ENCODE data around the gene DERL3.

The DERL3 gene

DNA sequence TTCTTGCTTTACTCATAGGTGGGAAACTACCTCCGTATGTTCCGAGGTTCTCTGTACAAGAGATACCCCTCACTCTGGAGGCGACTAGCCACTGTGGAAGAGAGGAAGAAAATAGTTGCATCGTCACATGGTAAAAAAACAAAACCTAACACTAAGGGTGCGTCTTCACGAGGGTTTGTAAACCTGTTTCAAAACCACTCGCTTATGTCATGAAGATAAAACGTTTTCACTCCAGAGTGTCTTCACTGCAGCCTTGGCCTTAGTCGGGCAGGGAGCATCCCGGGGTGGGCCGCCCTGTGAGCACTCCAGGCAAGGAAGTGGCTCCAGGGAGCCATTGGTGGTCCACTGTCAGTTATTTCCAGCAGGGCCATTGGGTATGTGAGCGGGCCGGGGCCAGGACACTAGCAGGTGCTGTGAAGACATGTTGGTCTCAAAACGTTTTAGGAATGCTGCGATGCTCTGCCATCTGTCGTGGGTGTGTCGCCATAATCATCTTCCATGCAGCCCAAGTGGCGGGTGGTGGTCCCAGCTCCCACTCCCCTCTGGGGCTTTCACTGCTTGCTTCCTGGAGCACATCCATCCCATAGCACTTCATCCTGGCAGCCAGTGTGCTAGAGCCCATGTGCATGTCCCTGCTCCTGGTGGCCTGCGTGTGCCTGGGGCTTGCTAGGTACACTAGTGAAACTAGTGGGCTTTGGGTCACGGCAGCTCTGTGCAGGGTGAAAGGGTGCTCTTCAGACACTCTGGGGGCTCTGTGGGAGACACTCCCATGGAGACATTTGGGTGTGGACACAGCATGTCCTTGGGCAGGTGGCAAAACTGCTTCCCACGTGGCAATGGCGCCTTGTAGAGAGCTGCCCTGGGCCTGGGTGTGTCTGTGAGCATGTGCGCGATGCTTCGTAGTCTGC, 46.8 kb downstream of the DERL3 start:
- Histone ChIP-seq H3K4me3 (ENCODE audit: control insufficient read depth in 1 of 7, extremely low read depth in 1 of 7, insufficient read depth in 4 of 7, low read depth in 2 of 7, low read length in 6 of 7) (no peak overlapping the region), H3K9me3 (ENCODE audit: control extremely low read depth in 1 of 5, control insufficient read depth in 4 of 5, insufficient read depth in 2 of 5, low read depth in 1 of 5, low read length in 4 of 5) (no peaks in the 10 kb centered on the region), H3K27ac (ENCODE audit: insufficient read depth in 1 of 2, low read depth in 1 of 2, low read length in 2 of 2, poor library complexity in 1 of 2, severe bottlenecking in 2 of 2) (no peak overlapping the region), H3K36me3 (ENCODE audit: control insufficient read depth in 4 of 4, insufficient read depth in 4 of 4, low read length in 3 of 4) (peaks cover 11 to 58% (median 44%) of the 10 kb centered on the region in 4 experiments), H3K27me3 (replicated peaks in 2 of 5; ENCODE audit: control insufficient read depth in 4 of 5, insufficient read depth in 5 of 5, low read length in 4 of 5) (no peaks in the 10 kb centered on the region), H3K4me1 (ENCODE audit: control extremely low read depth in 1 of 4, control insufficient read depth in 4 of 4, insufficient read depth in 4 of 4, low read length in 3 of 4) (peaks cover 8 to 13% (median 11%) of the 10 kb centered on the region in 4 experiments)
- CTCF ChIA-PET: no interaction called here
- 98% methylated on average over 25 of the region's 25 CpGs for WGBS (ENCODE audit: insufficient coverage)
- POLR2A ChIA-PET: no interaction called here
- no peak for DNase-seq

DNA sequence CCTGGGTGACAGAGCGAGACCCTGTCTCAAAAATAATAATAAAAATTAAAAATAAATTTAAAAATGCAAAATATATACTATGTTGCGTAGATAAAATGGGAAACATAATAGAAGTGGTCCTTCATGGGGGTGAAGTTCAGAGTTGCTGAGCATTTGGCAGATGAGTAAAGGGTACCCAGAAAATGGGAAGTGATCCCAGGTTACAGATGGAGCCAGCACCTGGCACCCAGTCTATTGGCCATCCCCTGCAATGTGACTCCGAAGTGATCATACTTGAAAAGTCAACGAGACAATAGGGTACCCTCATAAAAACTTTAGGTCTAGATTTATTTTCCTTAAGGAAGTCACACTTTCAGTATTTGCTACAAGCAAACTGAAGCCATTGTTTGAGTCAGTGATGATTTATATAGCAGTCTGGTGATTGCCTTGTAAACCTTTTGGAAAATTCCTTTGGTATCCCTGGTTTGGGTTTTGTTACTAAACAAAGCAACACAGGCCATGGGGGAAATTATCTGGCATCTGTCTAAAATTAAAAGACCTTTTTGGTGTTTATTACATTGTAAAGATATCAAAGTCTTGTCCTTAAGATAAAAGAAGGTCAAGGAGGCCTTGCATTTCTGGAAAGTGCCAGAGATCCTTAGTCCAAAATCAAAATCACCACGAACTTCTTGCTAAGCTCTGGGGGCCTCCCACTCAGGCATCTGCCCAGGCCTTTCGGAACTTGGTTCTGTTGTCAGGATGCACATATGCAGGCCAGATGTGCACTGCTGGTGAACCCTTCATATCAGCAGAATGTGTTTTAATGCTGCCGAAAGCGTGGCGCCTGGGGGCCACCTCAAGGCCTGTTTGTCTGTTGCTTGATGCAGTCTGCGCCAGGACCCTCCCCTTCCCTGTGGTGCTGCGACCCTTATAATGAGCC, 47.7 kb downstream of the DERL3 start:
- Histone ChIP-seq H3K4me3 (ENCODE audit: control insufficient read depth in 1 of 7, extremely low read depth in 1 of 7, insufficient read depth in 4 of 7, low read depth in 2 of 7, low read length in 6 of 7) (no peak overlapping the region), H3K27ac (ENCODE audit: insufficient read depth in 1 of 2, low read depth in 1 of 2, low read length in 2 of 2, poor library complexity in 1 of 2, severe bottlenecking in 2 of 2) (no peak overlapping the region), H3K9me3 (ENCODE audit: control extremely low read depth in 1 of 5, control insufficient read depth in 4 of 5, insufficient read depth in 2 of 5, low read depth in 1 of 5, low read length in 4 of 5) (no peaks in the 10 kb centered on the region), H3K36me3 (ENCODE audit: control insufficient read depth in 4 of 4, insufficient read depth in 4 of 4, low read length in 3 of 4) (peaks cover 5 to 53% (median 38%) of the 10 kb centered on the region in 4 experiments), H3K4me1 (ENCODE audit: control extremely low read depth in 1 of 4, control insufficient read depth in 4 of 4, insufficient read depth in 4 of 4, low read length in 3 of 4) (peaks cover 8 to 19% (median 17%) of the 10 kb centered on the region in 4 experiments), H3K27me3 (replicated peaks in 2 of 5; ENCODE audit: control insufficient read depth in 4 of 5, insufficient read depth in 5 of 5, low read length in 4 of 5) (no peaks in the 10 kb centered on the region)
- WGBS (ENCODE audit: insufficient coverage): 92% methylated on average over 8 of the region's 11 CpGs
- POLR2A ChIA-PET: no interaction called here
- CTCF ChIA-PET: no interaction called here
- DNase-seq: no peak

GRCh38 chr22:23789638-23790037, 49.2 kb downstream of the DERL3 start:
- no peak overlapping the region for H3K4me3 ChIP-seq (ENCODE audit: control insufficient read depth in 1 of 7, extremely low read depth in 1 of 7, insufficient read depth in 4 of 7, low read depth in 2 of 7, low read length in 6 of 7)
- no peak for DNase-seq
- H3K4me1 ChIP-seq (ENCODE audit: control extremely low read depth in 1 of 4, control insufficient read depth in 4 of 4, insufficient read depth in 4 of 4, low read length in 3 of 4): peaks cover 8 to 25% (median 20%) of the 10 kb centered on the region in 4 experiments
- H3K36me3 ChIP-seq (ENCODE audit: control insufficient read depth in 4 of 4, insufficient read depth in 4 of 4, low read length in 3 of 4): peaks cover 5 to 43% (median 28%) of the 10 kb centered on the region in 4 experiments
- no peaks in the 10 kb centered on the region for H3K9me3 ChIP-seq (ENCODE audit: control extremely low read depth in 1 of 5, control insufficient read depth in 4 of 5, insufficient read depth in 2 of 5, low read depth in 1 of 5, low read length in 4 of 5)
- no peak overlapping the region for H3K27ac ChIP-seq (ENCODE audit: insufficient read depth in 1 of 2, low read depth in 1 of 2, low read length in 2 of 2, poor library complexity in 1 of 2, severe bottlenecking in 2 of 2)
- WGBS (ENCODE audit: insufficient coverage): 92% methylated on average over 4 of the region's 4 CpGs
- ChIA-PET POLR2A (no interaction called here), CTCF (interaction anchor here (0.6 to 2.4 kb wide), 10 partner anchors 9 to 60 kb away, joined by 3 to 14 read pairs (median 3); partner anchors contain the start of gene CHCHD10)
- H3K27me3 ChIP-seq (replicated peaks in 2 of 5; ENCODE audit: control insufficient read depth in 4 of 5, insufficient read depth in 5 of 5, low read length in 4 of 5): no peaks in the 10 kb centered on the region

- 95% methylated on average over 4 of the region's 4 CpGs for WGBS (ENCODE audit: insufficient coverage)
- Histone ChIP-seq H3K27ac (ENCODE audit: insufficient read depth in 1 of 2, low read depth in 1 of 2, low read length in 2 of 2, poor library complexity in 1 of 2, severe bottlenecking in 2 of 2) (peak overlapping the region in 1 of 2 experiments; percentile 17), H3K9me3 (ENCODE audit: control extremely low read depth in 1 of 5, control insufficient read depth in 4 of 5, insufficient read depth in 2 of 5, low read depth in 1 of 5, low read length in 4 of 5) (no peaks in the 10 kb centered on the region), H3K4me1 (ENCODE audit: control extremely low read depth in 1 of 4, control insufficient read depth in 4 of 4, insufficient read depth in 4 of 4, low read length in 3 of 4) (peaks cover 8 to 30% (median 25%) of the 10 kb centered on the region in 4 experiments), H3K36me3 (ENCODE audit: control insufficient read depth in 4 of 4, insufficient read depth in 4 of 4, low read length in 3 of 4) (peaks cover 5 to 38% (median 25%) of the 10 kb centered on the region in 4 experiments), H3K4me3 (ENCODE audit: control insufficient read depth in 1 of 7, extremely low read depth in 1 of 7, insufficient read depth in 4 of 7, low read depth in 2 of 7, low read length in 6 of 7) (no peak overlapping the region), H3K27me3 (replicated peaks in 2 of 5; ENCODE audit: control insufficient read depth in 4 of 5, insufficient read depth in 5 of 5, low read length in 4 of 5) (no peaks in the 10 kb centered on the region)
- ChIA-PET POLR2A (no interaction called here), CTCF (interaction anchor here (0.6 to 2.4 kb wide), 11 partner anchors 9 to 61 kb away, joined by 3 to 14 read pairs (median 3); partner anchors contain the start of gene CHCHD10)
- DNase-seq: no peak
These were observed 49.7 kb downstream of the DERL3 start for GRCh38 chr22:23789121-23789520.

DNA sequence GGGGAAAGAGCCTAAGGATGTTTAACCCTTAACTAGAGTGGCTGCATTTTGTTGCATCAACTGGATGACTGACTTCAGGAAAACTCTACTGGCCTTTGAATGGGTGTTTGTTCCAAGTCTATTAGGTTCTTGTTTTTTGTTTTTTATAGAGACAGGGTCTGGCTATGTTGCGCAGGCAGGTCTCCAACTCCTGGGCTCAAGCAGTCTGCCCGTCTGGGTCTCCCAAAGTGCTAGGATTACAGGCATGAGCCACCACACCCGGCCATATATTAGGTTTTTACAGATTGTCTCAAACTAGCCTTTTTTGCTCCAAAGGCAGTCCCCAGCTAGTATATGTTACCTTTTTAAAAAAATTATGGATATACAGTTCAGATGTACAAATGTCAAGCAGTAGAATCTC, 50.9 kb downstream of the DERL3 start:
- H3K4me1 ChIP-seq (ENCODE audit: control extremely low read depth in 1 of 4, control insufficient read depth in 4 of 4, insufficient read depth in 4 of 4, low read length in 3 of 4): peaks cover 8 to 42% (median 37%) of the 10 kb centered on the region in 4 experiments
- WGBS (ENCODE audit: insufficient coverage): 100% methylated on average over 2 of the region's 3 CpGs
- peak overlapping the region in 6 of 7 experiments; percentile 81 to 93 (median 84) for H3K4me3 ChIP-seq (ENCODE audit: control insufficient read depth in 1 of 7, extremely low read depth in 1 of 7, insufficient read depth in 4 of 7, low read depth in 2 of 7, low read length in 6 of 7)
- POLR2A ChIA-PET: interaction anchor here (0.6 kb wide), 1 partner anchor 69 kb away, joined by 5 read pairs; no protein-coding TSS in a partner anchor
- no peak for DNase-seq
- H3K9me3 ChIP-seq (ENCODE audit: control extremely low read depth in 1 of 5, control insufficient read depth in 4 of 5, insufficient read depth in 2 of 5, low read depth in 1 of 5, low read length in 4 of 5): no peaks in the 10 kb centered on the region
- no peaks in the 10 kb centered on the region for H3K27me3 ChIP-seq (replicated peaks in 2 of 5; ENCODE audit: control insufficient read depth in 4 of 5, insufficient read depth in 5 of 5, low read length in 4 of 5)
- peaks cover 4 to 30% (median 18%) of the 10 kb centered on the region in 4 experiments for H3K36me3 ChIP-seq (ENCODE audit: control insufficient read depth in 4 of 4, insufficient read depth in 4 of 4, low read length in 3 of 4)
- peak overlapping the region; percentile 93 to 96 for H3K27ac ChIP-seq (ENCODE audit: insufficient read depth in 1 of 2, low read depth in 1 of 2, low read length in 2 of 2, poor library complexity in 1 of 2, severe bottlenecking in 2 of 2)
- CTCF ChIA-PET: interaction anchor here (0.9 to 2.4 kb wide), 6 partner anchors 10 to 62 kb away, joined by 3 to 14 read pairs (median 5); partner anchors contain the start of gene CHCHD10

DNA sequence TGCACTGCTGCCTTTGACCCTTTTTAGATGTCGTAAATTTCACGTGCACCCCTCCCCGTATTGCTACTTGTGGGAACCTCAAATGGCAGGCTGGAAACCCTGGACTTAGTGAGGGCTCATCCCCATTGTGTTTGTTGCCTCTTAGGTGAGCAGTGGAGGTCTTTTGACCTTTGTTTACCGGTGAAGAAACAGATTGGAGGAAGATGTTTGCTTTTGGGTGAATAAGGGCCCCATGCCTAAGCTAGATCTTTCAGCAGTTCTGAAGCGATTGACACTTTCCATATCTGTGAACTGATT, 51.3 kb downstream of the DERL3 start:
- ChIA-PET POLR2A (interaction anchor here (0.6 kb wide), 1 partner anchor 69 kb away, joined by 5 read pairs; no protein-coding TSS in a partner anchor), CTCF (interaction anchor here (0.9 to 2.4 kb wide), 6 partner anchors 9 to 62 kb away, joined by 3 to 14 read pairs (median 5); partner anchors contain the start of gene CHCHD10)
- DNase-seq: no peak
- Histone ChIP-seq H3K4me1 (ENCODE audit: control extremely low read depth in 1 of 4, control insufficient read depth in 4 of 4, insufficient read depth in 4 of 4, low read length in 3 of 4) (peaks cover 8 to 46% (median 41%) of the 10 kb centered on the region in 4 experiments), H3K36me3 (ENCODE audit: control insufficient read depth in 4 of 4, insufficient read depth in 4 of 4, low read length in 3 of 4) (peaks cover under 1 to 26% (median 14%) of the 10 kb centered on the region in 4 experiments), H3K27me3 (replicated peaks in 2 of 5; ENCODE audit: control insufficient read depth in 4 of 5, insufficient read depth in 5 of 5, low read length in 4 of 5) (no peaks in the 10 kb centered on the region), H3K4me3 (ENCODE audit: control insufficient read depth in 1 of 7, extremely low read depth in 1 of 7, insufficient read depth in 4 of 7, low read depth in 2 of 7, low read length in 6 of 7) (peak overlapping the region; percentile 81 to 93 (median 86)), H3K9me3 (ENCODE audit: control extremely low read depth in 1 of 5, control insufficient read depth in 4 of 5, insufficient read depth in 2 of 5, low read depth in 1 of 5, low read length in 4 of 5) (no peaks in the 10 kb centered on the region), H3K27ac (ENCODE audit: insufficient read depth in 1 of 2, low read depth in 1 of 2, low read length in 2 of 2, poor library complexity in 1 of 2, severe bottlenecking in 2 of 2) (peak overlapping the region; percentile 93 to 96)
- 9% methylated on average over 4 of the region's 5 CpGs for WGBS (ENCODE audit: insufficient coverage)
